Measurements from ENCODE around the gene RBM10. TPM values are rescaled to one million over a fixed set of nuclear protein-coding genes. Genes with fewer than 3 reads are reported as not detected.

The RBM10 gene
- total and polyA plus RNA-seq, 2 donors (not counting 3 experiments of a cell fraction or from before 2014, with no cell fraction given) = 37.3 to 51.5 TPM

GRCh38 chrX:47229427-47229826, 84.4 kb downstream of the RBM10 start:
- dilution Hi-C loops (cut with MboI; ENCODE audit: extremely low pct_ligation_motif_present, low sequenced_read_pairs) (no loop called here), intact Hi-C loops (cut with micrococcal nuclease) (no loop called here)
- no peak overlapping the region for H2AFZ ChIP-seq (ENCODE audit: low read depth, low read length)
- no peak for TF ChIP-seq EZH2 (IDR thresholded peaks at IDR 0.05; ENCODE audit: borderline replicate concordance, low read depth, low read length, severe bottlenecking)
- no peak for TF ChIP-seq MYC (IDR thresholded peaks at IDR 0.05; ENCODE audit: low read depth, low read length)
- TF ChIP-seq, protein P1, sequence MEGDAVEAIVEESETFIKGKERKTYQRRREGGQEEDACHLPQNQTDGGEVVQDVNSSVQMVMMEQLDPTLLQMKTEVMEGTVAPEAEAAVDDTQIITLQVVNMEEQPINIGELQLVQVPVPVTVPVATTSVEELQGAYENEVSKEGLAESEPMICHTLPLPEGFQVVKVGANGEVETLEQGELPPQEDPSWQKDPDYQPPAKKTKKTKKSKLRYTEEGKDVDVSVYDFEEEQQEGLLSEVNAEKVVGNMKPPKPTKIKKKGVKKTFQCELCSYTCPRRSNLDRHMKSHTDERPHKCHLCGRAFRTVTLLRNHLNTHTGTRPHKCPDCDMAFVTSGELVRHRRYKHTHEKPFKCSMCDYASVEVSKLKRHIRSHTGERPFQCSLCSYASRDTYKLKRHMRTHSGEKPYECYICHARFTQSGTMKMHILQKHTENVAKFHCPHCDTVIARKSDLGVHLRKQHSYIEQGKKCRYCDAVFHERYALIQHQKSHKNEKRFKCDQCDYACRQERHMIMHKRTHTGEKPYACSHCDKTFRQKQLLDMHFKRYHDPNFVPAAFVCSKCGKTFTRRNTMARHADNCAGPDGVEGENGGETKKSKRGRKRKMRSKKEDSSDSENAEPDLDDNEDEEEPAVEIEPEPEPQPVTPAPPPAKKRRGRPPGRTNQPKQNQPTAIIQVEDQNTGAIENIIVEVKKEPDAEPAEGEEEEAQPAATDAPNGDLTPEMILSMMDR (IDR thresholded peaks at IDR 0.05; ENCODE audit: extremely low read depth in 1 of 2, insufficient read depth in 1 of 2, low read depth in 1 of 2, low read length in 2 of 2) = no peak
- TF ChIP-seq JUN (IDR thresholded peaks at IDR 0.05; ENCODE audit: borderline replicate concordance, insufficient read depth, insufficient read length, low read depth) = no peak
- TF ChIP-seq, protein P2, sequence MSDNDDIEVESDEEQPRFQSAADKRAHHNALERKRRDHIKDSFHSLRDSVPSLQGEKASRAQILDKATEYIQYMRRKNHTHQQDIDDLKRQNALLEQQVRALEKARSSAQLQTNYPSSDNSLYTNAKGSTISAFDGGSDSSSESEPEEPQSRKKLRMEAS (IDR thresholded peaks at IDR 0.05; ENCODE audit: insufficient read depth, insufficient read length) = no peak
- TF ChIP-seq FOS (IDR thresholded peaks at IDR 0.05; ENCODE audit: borderline replicate concordance, insufficient read depth, low read length) = no peak
- no peak for TF ChIP-seq GATA2 (IDR thresholded peaks at IDR 0.05; ENCODE audit: insufficient read depth, insufficient read length, low read depth, low read length)
- no peak for TF ChIP-seq POLR2A (IDR thresholded peaks at IDR 0.05; ENCODE audit: low read depth, low read length)
- TF ChIP-seq POLR2AphosphoS5 (IDR thresholded peaks at IDR 0.05; ENCODE audit: insufficient read depth, low read depth, low read length) = no peak
- no peak overlapping the region for H3K27ac ChIP-seq (ENCODE audit: insufficient read depth, low read depth, low read length)
- ChIA-PET POLR2A (no interaction called here), CTCF (no interaction called here)
- H3K4me3 ChIP-seq (replicated peaks in 1 of 3; ENCODE audit: insufficient read depth in 1 of 3, low read depth in 1 of 3, low read length in 3 of 3) = no peak overlapping the region
- no TSS peak for BruUV-seq (replicated peaks)
- no peaks in the 10 kb centered on the region for H3K27me3 ChIP-seq (ENCODE audit: control insufficient read depth in 2 of 2, insufficient read depth in 2 of 2, low read length in 2 of 2)
- no peaks in the 10 kb centered on the region for H3K9me3 ChIP-seq (replicated peaks; ENCODE audit: control insufficient read depth, insufficient read depth, low read length)
- H3K9me1 ChIP-seq (replicated peaks; ENCODE audit: control insufficient read depth, extremely low read depth, insufficient read depth, low read length) = no peaks in the 10 kb centered on the region
- no peaks in the 10 kb centered on the region for H4K20me1 ChIP-seq (replicated peaks; ENCODE audit: control insufficient read depth, extremely low read depth, insufficient read depth, low read length)
- peaks cover 3% of the 10 kb centered on the region for H3K4me1 ChIP-seq (ENCODE audit: control insufficient read depth, extremely low read depth, insufficient read depth, low read length)
- FAIRE-seq (no peak), DNase-seq (ENCODE audit: low read depth, low spot score) (no peak)
- H3K36me3 ChIP-seq (ENCODE audit: control insufficient read depth in 2 of 2, extremely low read depth in 1 of 2, insufficient read depth in 2 of 2, low read length in 2 of 2) = peaks cover 5 to 24% of the 10 kb centered on the region in 2 experiments
- H3K4me2 ChIP-seq (ENCODE audit: insufficient read depth, low read length) = no peak overlapping the region
- H3K79me2 ChIP-seq (ENCODE audit: control insufficient read depth, insufficient read depth, low read length) = no peaks in the 10 kb centered on the region
- no peak overlapping the region for H3K9ac ChIP-seq (replicated peaks; ENCODE audit: extremely low read depth, insufficient read depth, low read length)

Data from endothelial cell of umbilical vein (primary cell).